IMR-90 (cell line): ENCODE measurements around the gene ALDH1L2. TPM values are rescaled to one million over a fixed set of nuclear protein-coding genes. Genes with fewer than 3 reads are reported as not detected.

Source experiments
- ATAC-seq: fragments of 200-7000 bp; cut with Tn5 transposase; 2 replicates; pipeline ENCODE4 v1.9.1; 2020; ENCODE audit warnings: low read depth, mild to moderate bottlenecking, moderate library complexity
- BruUV-seq: library from RNA; stranded (reverse); fragments of 400-500 nt; replicated peaks from 2 replicates; lab custom pipeline; 2021; lab: Mats Ljungman, UMichigan
- CTCF ChIA-PET: fragments of 300-600 bp; formaldehyde crosslinking; extraction: SDS; loops from one replicate; lab custom pipeline; 2021; ENCODE audit warnings: antibody characterized with exemption; lab: Yijun Ruan, JAX
- POLR2A ChIA-PET: fragments of 300-600 bp; sonication (Branson Sonifier 250); formaldehyde crosslinking; loops from one replicate; lab custom pipeline; 2022; ENCODE audit warnings: antibody characterized with exemption; ENCODE audit not compliant: unreplicated experiment; lab: Charles Lee
- DNase-seq: peaks from one replicate; pipeline ENCODE4 v3.0.0; 2013
- H2AFZ ChIP-seq: replicated peaks from 2 replicates; pipeline ENCODE3; 2013; ENCODE audit warnings: low read length, mild to moderate bottlenecking; ENCODE audit not compliant: poor library complexity
- H2AK5ac ChIP-seq: 2 replicates; pipeline ENCODE4 v1.6.1; 2013; ENCODE audit warnings: low read depth, low read length, inconsistent platforms
- H2AK9ac ChIP-seq: replicated peaks from 2 replicates; pipeline ENCODE3; 2013; ENCODE audit warnings: mild to moderate bottlenecking, low read depth, low read length, moderate library complexity; ENCODE audit not compliant: poor library complexity
- H2BK120ac ChIP-seq: 2 replicates; pipeline ENCODE4 v1.6.1; 2013; ENCODE audit warnings: low read depth, low read length, inconsistent platforms
- H2BK15ac ChIP-seq: 3 replicates; pipeline ENCODE4 v1.6.1; 2013; ENCODE audit warnings: low read depth, low read length, inconsistent platforms
- H2BK20ac ChIP-seq: 2 replicates; pipeline ENCODE4 v1.6.1; 2013; ENCODE audit warnings: low read depth, mild to moderate bottlenecking, inconsistent platforms, low read length, moderate library complexity
- H2BK5ac ChIP-seq: 2 replicates; pipeline ENCODE4 v1.6.1; 2013; ENCODE audit warnings: mild to moderate bottlenecking, low read depth, low read length, inconsistent platforms; ENCODE audit not compliant: poor library complexity, severe bottlenecking
- H3K14ac ChIP-seq: replicated peaks from 2 replicates; pipeline ENCODE4 v1.6.1; 2013; ENCODE audit warnings: low read depth, low read length, inconsistent platforms
- H3K18ac ChIP-seq: 2 replicates; pipeline ENCODE4 v1.6.1; 2013; ENCODE audit warnings: low read depth, low read length, control low read depth
- H3K23ac ChIP-seq: 2 replicates; pipeline ENCODE4 v1.6.1; 2013; ENCODE audit warnings: low read depth, low read length, inconsistent platforms
- H3K27ac ChIP-seq: 2 replicates; pipeline ENCODE4 v1.5.1; 2013; ENCODE audit warnings: mild to moderate bottlenecking, control low read depth, low read length; ENCODE audit not compliant: insufficient read depth
- H3K27me3 ChIP-seq: 2 replicates; pipeline ENCODE4 v1.6.1; 2013; ENCODE audit warnings: low read length; ENCODE audit not compliant: control insufficient read depth, insufficient read depth
- H3K36me3 ChIP-seq: 2 replicates; pipeline ENCODE4 v1.6.1; 2013; ENCODE audit warnings: low read length, mixed read lengths; ENCODE audit not compliant: control insufficient read depth, insufficient read depth
- H3K4ac ChIP-seq: 2 replicates; pipeline ENCODE4 v1.6.1; 2013; ENCODE audit warnings: low read depth, low read length, inconsistent platforms
- H3K4me1 ChIP-seq: 2 replicates; pipeline ENCODE4 v1.6.1; 2013; ENCODE audit warnings: low read length, mixed read lengths; ENCODE audit not compliant: control insufficient read depth, insufficient read depth
- H3K4me2 ChIP-seq: 2 replicates; pipeline ENCODE4 v1.6.1; 2013; ENCODE audit warnings: low read depth, mild to moderate bottlenecking, control low read depth, low read length, moderate library complexity
- H3K4me3 ChIP-seq: 2 replicates; pipeline ENCODE4 v1.5.1; 2013; ENCODE audit warnings: low read depth, mild to moderate bottlenecking, control low read depth, low read length, moderate library complexity; ENCODE audit not compliant: insufficient read depth
- H3K56ac ChIP-seq: 2 replicates; pipeline ENCODE4 v1.6.1; 2013; ENCODE audit warnings: low read length, inconsistent platforms; ENCODE audit not compliant: insufficient read depth; ENCODE audit errors: extremely low read depth
- H3K79me1 ChIP-seq, 2 experiments: 2 replicates each; pipeline ENCODE4 v1.6.1; 2013; ENCODE audit warnings: low read length in 2 of 2, inconsistent platforms in 1 of 2, low read depth in 1 of 2
- H3K9ac ChIP-seq: 2 replicates; pipeline ENCODE4 v1.6.1; 2013; ENCODE audit warnings: low read depth, low read length, control low read depth
- H3K9me1 ChIP-seq: 2 replicates; pipeline ENCODE4 v1.6.1; 2013; ENCODE audit warnings: low read length, inconsistent platforms; ENCODE audit not compliant: insufficient read depth
- H3K9me3 ChIP-seq: 2 replicates; pipeline ENCODE4 v1.6.1; 2013; ENCODE audit warnings: low read length; ENCODE audit not compliant: control insufficient read depth, insufficient read depth
- H4K20me1 ChIP-seq: 2 replicates; pipeline ENCODE4 v1.6.1; 2013; ENCODE audit warnings: low read length, inconsistent platforms; ENCODE audit not compliant: insufficient read depth
- H4K5ac ChIP-seq: 2 replicates; pipeline ENCODE4 v1.6.1; 2013; ENCODE audit warnings: mild to moderate bottlenecking, low read depth, low read length, control low read depth
- H4K8ac ChIP-seq, 2 experiments: 2 replicates each; pipeline ENCODE4 v1.6.1; 2013; ENCODE audit warnings: low read depth in 2 of 2, low read length in 2 of 2, control low read depth in 1 of 2, inconsistent platforms in 1 of 2
- H4K91ac ChIP-seq: 2 replicates; pipeline ENCODE4 v1.6.1; 2013; ENCODE audit warnings: low read depth, low read length, inconsistent platforms; ENCODE audit not compliant: insufficient read depth
- CEBPB ChIP-seq: IDR thresholded peaks from 2 replicates; pipeline ENCODE4 v1.6.1; 2012; ENCODE audit warnings: low read depth, low read length, improper control_type of control experiment
- CTCF ChIP-seq: conservative IDR thresholded peaks from 2 replicates; pipeline ENCODE4 v1.5.1; 2012; ENCODE audit warnings: mild to moderate bottlenecking, low read depth, low read length, improper control_type of control experiment
- ELK1 ChIP-seq: fragments of 150-350 bp; IDR thresholded peaks from 2 replicates; pipeline ENCODE4 v1.6.1; 2016; ENCODE audit warnings: low read depth, mild to moderate bottlenecking, low read length, moderate library complexity, borderline replicate concordance
- MAFK ChIP-seq: IDR thresholded peaks from 2 replicates; pipeline ENCODE4 v1.6.1; 2012; ENCODE audit warnings: low read depth, low read length, improper control_type of control experiment
- MXI1 ChIP-seq: IDR thresholded peaks from 2 replicates; pipeline ENCODE4 v1.6.1; 2012; ENCODE audit warnings: low read depth, mild to moderate bottlenecking, low read length, moderate library complexity, borderline replicate concordance
- NFE2L2 ChIP-seq: fragments of 150-350 bp; IDR thresholded peaks from 2 replicates; pipeline ENCODE4 v1.6.1; 2016; ENCODE audit warnings: low read depth, mild to moderate bottlenecking, low read length
- RAD21 ChIP-seq: IDR thresholded peaks from 2 replicates; pipeline ENCODE4 v1.6.1; 2012; ENCODE audit warnings: low read length, improper control_type of control experiment
- USF2 ChIP-seq: fragments of 150-350 bp; IDR thresholded peaks from 2 replicates; pipeline ENCODE4 v1.6.1; 2017; ENCODE audit warnings: mild to moderate bottlenecking, antibody characterized with exemption, low read length, low read depth
- WGBS, 2 experiments: methylation state at CpG; one replicate each; pipeline versions ENCODE4 v1.1.5 to v1.1.7; 2013; ENCODE audit warnings: missing lambda C conversion rate in 2 of 2; ENCODE audit not compliant: insufficient read length in 1 of 2; ENCODE audit errors: extremely low coverage in 2 of 2; 5-methylcytosine and 5-hydroxymethylcytosine counted together
- dilution Hi-C: fragments of 300-500 bp; cut with HindIII; formaldehyde crosslinking; loops from one replicate; pipeline ENCODE4 v1.14.3; 2018; ENCODE audit warnings: low sequenced_read_pairs; ENCODE audit not compliant: unreplicated experiment
- in situ Hi-C: fragments of 300-500 bp; cut with MboI; formaldehyde crosslinking; loops from 3 replicates; pipeline ENCODE4 v1.14.3; 2019; ENCODE audit warnings: low sequenced_read_pairs, inconsistent platforms, mixed read lengths
- intact Hi-C: fragments of 100-400 bp; cut with micrococcal nuclease; formaldehyde crosslinking; loops from 2 replicates; pipeline ENCODE4 v1.10.0; 2022
- polyA plus RNA-seq, 3 experiments: library from polyadenylated mRNA; depleted of rRNA; stranded (reverse); fragments of >200 nt; gene quantifications; 2 replicates each; pipeline ENCODE4 v1.2.3, GENCODE V29; 2012; ENCODE audit warnings: low replicate concordance in 1 of 3
- total RNA-seq: library from RNA; depleted of rRNA; stranded (reverse); fragments of >200 nt; gene quantifications from 2 replicates; pipeline ENCODE4 v1.2.3, GENCODE V29; 2012

The ALDH1L2 gene
- total and polyA plus RNA-seq, 2 of the 4 experiments (the other 2 are of a cell fraction), result 21.1 to 22.8 TPM

- H4K20me1 ChIP-seq, result no peaks in the 10 kb centered on the region
- POLR2A ChIA-PET, result interaction anchor here (0.6 to 1.3 kb wide), 3 partner anchors 15 to 60 kb away, joined by 3 to 4 read pairs (median 4); partner anchors contain the start of gene WASHC4
- H4K8ac ChIP-seq, result peak overlapping the region; percentile 76 to 92
- H2BK20ac ChIP-seq, result peak overlapping the region; percentile 1; the same call in 1 of the 2 replicates
- H2AFZ ChIP-seq, result peak overlapping the region; percentile 88
- H3K56ac ChIP-seq, result peak overlapping the region; percentile 92
- DNase-seq (peak; percentile 77), ATAC-seq (peak; percentile 49)
- peak overlapping the region; percentile 74 for H3K4me2 ChIP-seq
- in situ Hi-C loops (no loop called here), dilution Hi-C loops (no loop called here), intact Hi-C loops (no loop called here)
- CTCF ChIA-PET, result interaction anchor here (0.7 to 1.0 kb wide), 3 partner anchors 32 to 232 kb away, joined by 3 to 8 read pairs (median 3); no protein-coding TSS in a partner anchor
- H4K91ac ChIP-seq, result peak overlapping the region; percentile 97
- H3K4me1 ChIP-seq, result peaks cover 4% of the 10 kb centered on the region
- 0% methylated on average over 7 of the region's 18 CpGs; no CpG with 5 or more reads in 1 of the 2 experiments for WGBS, 2 experiments
- H3K27ac ChIP-seq, result peak overlapping the region; percentile 61
- no TSS peak for BruUV-seq
- H3K18ac ChIP-seq, result peak overlapping the region; percentile 74
- no peaks in the 10 kb centered on the region for H3K36me3 ChIP-seq
- H4K5ac ChIP-seq, result peak overlapping the region; percentile 27
- peak overlapping the region; percentile 59 for H3K4me3 ChIP-seq
- H3K9me3 ChIP-seq, result no peaks in the 10 kb centered on the region
- peak; percentile 67; the same call in 1 of the 2 replicates for TF ChIP-seq MXI1
- TF ChIP-seq CEBPB, result peak; percentile 86
- TF ChIP-seq NFE2L2, result no peak
- TF ChIP-seq CTCF, result 0 out of 2 replicates have a peak, but pooled peaks have one; percentile 4
- TF ChIP-seq ELK1, result no peak
- TF ChIP-seq USF2, result no peak
- 0 out of 2 replicates have a peak, but pooled peaks have one; percentile 7 for TF ChIP-seq RAD21
- no peak for TF ChIP-seq MAFK
- no peaks in the 10 kb centered on the region for H3K27me3 ChIP-seq
- H2BK15ac ChIP-seq, result peak overlapping the region; percentile 9; the same call in 1 of the 3 replicates
- peaks cover 5% of the 10 kb centered on the region for H3K9me1 ChIP-seq
- peak overlapping the region; percentile 100 for H3K14ac ChIP-seq
- peak overlapping the region; percentile 74 for H3K9ac ChIP-seq
- peak overlapping the region; percentile 46 for H2AK5ac ChIP-seq
- H2AK9ac ChIP-seq, result peak overlapping the region; percentile 90
- peak overlapping the region; percentile 93 for H3K23ac ChIP-seq
- peak overlapping the region; percentile 4 for H2BK5ac ChIP-seq
- H2BK120ac ChIP-seq, result peak overlapping the region; percentile 80
- peak overlapping the region; percentile 98 for H3K4ac ChIP-seq
- H3K79me1 ChIP-seq, result peaks cover 13 to 42% of the 10 kb centered on the region in 2 experiments; a peak in 3 of 4 replicates
These were observed 630 bp downstream of the ALDH1L2 start for GRCh38 chr12:105083551-105084105.
